Spleen (tissue), 7 donors: ENCODE data around the gene SPON1.

ENCODE experiments used
- CTCF ChIP-seq, 11 experiments: fragments of 200-600 bp in 7 of 11; fragments of 450-650 bp in 4 of 11; sonication (generic) in 4 of 11; IDR thresholded peaks in 8 of 11; conservative IDR thresholded peaks in 3 of 11; 1 replicate in 7 of 11; 2 replicates in 4 of 11; pipeline versions ENCODE4 v1.4.0 to v1.8.0; 2016 to 2021; ENCODE audit warnings: antibody characterized with exemption in 11 of 11, inconsistent platforms in 4 of 11, mild to moderate bottlenecking in 1 of 11
- POLR2AphosphoS5 ChIP-seq, 3 donors: sonication (generic); formaldehyde crosslinking; IDR thresholded peaks; one replicate each; pipeline ENCODE4 v1.5.1; 2017; ENCODE audit warnings: antibody characterized with exemption in 3 of 3
- donor health status: DM: no; HTN: no; CAD: no; lungs with moderate emphysema.
- donor health status: DM: no; HTN: no; CAD: no.
- donor health status: DM: no; HTN: no; CAD: no.

- no peak for TF ChIP-seq CTCF (IDR thresholded peaks at IDR 0.05 in 8 of 11, conservative IDR thresholded peaks at IDR 0.05 in 3 of 11)
- TF ChIP-seq POLR2AphosphoS5 (IDR thresholded peaks at IDR 0.05): no peak
Observed at GRCh38 chr11:13939961-13940906, 22.3 kb upstream of the SPON1 start.
